ENCODE results near the gene S100PBP.

The S100PBP gene

DNA sequence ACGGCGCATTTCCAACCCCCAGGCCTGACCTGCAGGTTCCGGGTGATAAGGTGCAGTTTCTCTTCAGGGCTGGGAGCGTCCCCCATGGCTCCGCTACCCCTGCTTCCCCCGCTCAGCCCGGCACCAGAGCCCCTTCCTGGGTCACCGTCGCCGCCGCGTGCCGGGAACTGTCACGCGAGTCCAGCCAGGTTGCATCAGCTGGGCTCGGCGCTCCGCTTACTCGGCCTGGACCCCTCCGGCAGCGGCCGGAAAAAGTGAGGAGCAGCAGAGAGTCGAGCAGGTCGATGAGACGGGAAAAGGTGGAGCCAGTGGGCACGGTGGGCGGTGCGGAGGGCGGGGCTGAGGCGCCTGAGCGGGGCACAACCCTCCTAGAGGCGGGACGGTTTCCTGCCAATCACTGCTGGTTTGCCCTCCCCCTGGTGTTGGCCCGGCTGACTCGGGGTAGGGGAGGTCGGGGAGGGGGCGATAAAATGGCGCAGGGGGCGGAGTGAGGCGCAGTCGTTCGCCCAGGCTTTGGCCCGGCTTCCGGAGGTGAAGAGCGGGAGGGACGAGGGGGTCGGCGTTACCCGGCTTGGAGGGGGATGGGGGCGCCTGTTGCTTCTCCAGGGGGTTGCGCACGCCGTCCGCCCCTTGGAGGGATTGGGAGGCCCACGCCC is at the start of gene S100PBP, which contains the start of gene YARS1:
Gene S100PBP, plus strand, starts transcription at position 495 of the 656 bp plus-strand sequence. CDS start 8,447 bp downstream, outside the sequence.
Gene YARS1, minus strand, starts transcription at position 200 of the 656 bp plus-strand sequence. Its CDS starts 114 bp downstream, at position 86.
- DNase-seq = peak; percentile 98

DNA sequence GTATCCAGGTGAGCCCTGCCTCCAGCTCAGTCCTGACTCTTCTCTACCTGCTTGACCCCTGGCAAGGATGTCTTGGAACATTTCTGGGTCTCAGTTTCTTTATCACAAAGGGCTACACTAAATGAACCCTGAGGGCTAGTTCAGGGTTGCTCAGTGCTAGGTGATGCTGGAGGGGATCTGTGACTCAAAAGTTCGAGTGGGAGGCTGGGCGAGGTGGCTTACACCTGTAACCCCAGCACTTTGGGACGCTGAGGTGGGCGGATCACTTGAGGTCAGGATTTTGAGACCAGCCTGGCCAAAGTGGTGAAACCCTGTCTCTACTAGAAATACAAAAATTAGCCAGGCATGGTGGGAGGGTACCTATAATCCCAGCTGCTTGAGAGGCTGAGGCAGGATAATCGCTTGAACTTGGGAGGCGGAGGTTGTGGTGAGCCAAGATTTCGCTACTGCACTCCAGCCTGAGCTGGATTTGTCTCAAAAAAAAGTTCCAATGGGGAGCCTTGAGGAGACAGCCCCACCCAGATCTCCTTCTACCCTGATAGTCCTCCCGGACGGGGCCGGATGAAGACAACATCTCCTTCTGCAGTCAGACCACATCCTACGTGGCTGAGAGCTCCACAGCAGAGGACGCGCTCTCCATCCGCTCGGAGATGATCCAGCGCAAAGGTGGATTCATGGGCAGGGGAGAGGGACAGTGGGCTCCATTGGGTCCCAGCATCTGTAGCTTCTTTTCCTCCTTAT is 49.2 kb upstream of the S100PBP start:
- DNase-seq = no peak

DNA sequence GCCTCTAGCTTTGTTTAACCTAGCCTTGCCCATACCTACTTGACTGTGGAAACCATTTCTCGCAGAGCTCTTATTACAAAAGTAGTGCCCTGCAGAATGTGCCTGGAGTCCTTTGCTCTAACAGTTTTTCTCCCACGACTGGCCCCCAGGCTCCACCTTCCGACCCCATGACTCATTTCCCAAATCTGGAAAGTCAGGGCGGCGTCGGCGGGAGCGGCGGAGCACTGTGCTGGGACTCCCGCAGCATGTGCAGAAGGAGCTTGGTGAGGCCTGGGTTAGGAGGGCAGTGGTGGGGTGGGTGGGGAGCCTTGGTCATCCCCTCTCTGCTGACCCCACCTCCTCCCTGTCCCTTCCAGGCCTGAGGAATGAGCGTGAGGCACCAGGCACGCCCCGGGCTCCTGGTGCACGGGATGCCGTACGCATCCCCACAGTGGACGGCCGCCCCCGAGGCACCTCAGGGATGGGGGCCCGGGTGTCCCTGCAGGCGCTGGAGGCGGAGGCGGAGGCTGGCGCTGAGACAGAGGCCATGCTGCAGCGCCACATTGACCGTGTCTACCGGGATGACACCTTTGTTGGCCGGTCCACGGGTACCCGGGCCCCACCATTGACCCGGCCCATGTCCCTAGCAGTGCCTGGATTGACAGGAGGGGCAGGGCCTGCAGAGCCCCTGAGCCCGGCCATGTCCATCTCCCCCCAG is 47.8 kb upstream of the S100PBP start:
- DNase-seq = no peak

DNA sequence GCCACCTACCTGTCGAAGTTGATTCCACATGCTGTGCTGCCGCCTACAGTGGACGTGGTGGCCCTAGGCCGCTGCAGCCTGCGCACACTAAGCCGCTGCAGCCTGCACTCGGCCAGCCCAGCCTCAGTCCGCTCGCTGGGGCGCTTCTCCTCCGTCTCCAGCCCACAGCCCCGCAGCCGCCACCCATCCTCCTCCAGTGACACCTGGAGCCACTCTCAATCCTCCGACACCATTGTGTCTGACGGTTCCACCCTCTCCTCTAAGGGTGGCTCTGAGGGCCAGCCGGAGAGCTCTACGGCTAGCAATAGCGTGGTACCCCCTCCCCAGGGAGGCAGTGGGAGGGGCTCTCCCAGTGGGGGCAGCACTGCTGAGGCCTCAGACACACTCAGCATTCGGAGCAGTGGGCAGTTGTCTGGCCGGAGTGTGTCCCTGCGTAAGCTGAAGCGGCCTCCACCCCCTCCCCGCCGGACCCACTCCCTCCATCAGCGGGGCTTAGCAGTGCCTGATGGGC is 47.2 kb upstream of the S100PBP start:
- DNase-seq = no peak

DNA sequence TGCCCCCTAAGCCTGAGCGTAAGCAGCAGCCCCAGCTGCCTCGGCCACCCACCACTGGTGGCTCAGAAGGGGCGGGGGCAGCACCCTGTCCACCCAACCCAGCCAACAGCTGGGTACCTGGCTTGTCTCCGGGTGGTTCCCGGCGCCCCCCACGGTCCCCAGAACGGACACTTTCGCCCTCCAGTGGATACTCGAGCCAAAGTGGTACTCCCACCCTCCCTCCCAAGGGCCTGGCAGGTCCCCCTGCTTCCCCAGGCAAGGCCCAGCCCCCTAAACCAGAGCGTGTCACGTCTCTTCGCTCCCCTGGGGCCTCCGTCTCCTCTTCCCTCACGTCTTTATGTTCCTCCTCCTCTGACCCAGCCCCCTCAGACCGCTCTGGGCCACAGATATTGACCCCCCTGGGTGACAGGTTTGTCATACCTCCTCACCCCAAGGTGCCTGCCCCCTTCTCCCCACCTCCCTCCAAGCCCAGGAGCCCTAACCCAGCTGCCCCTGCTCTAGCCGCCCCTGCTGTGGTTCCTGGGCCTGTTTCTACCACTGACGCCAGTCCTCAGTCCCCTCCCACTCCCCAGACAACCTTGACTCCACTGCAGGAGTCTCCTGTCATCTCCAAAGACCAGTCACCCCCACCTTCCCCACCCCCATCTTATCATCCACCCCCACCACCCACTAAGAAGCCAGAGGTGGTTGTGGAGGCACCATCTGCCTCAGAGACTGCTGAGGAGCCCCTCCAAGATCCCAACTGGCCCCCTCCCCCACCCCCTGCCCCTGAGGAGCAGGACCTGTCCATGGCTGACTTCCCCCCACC is 46.5 kb upstream of the S100PBP start:
- no peak for DNase-seq

DNA sequence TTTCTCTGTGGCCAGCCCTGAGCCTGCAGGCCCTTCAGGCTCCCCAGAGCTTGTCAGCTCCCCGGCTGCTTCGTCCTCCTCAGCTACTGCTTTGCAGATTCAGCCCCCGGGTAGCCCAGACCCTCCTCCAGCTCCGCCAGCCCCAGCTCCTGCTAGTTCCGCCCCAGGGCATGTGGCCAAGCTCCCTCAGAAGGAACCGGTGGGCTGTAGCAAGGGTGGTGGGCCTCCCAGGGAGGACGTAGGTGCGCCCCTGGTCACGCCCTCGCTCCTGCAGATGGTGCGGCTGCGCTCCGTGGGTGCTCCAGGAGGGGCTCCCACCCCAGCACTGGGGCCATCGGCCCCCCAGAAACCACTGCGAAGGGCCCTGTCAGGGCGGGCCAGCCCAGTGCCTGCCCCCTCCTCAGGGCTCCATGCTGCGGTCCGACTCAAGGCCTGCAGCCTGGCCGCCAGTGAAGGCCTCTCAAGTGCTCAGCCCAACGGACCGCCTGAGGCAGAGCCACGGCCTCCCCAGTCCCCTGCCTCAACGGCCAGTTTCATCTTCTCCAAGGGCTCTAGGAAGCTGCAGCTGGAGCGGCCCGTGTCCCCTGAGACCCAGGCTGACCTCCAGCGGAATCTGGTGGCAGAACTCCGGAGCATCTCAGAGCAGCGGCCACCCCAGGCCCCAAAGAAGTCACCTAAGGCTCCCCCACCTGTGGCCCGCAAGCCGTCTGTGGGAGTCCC is 45.7 kb upstream of the S100PBP start:
- DNase-seq = no peak

DNA sequence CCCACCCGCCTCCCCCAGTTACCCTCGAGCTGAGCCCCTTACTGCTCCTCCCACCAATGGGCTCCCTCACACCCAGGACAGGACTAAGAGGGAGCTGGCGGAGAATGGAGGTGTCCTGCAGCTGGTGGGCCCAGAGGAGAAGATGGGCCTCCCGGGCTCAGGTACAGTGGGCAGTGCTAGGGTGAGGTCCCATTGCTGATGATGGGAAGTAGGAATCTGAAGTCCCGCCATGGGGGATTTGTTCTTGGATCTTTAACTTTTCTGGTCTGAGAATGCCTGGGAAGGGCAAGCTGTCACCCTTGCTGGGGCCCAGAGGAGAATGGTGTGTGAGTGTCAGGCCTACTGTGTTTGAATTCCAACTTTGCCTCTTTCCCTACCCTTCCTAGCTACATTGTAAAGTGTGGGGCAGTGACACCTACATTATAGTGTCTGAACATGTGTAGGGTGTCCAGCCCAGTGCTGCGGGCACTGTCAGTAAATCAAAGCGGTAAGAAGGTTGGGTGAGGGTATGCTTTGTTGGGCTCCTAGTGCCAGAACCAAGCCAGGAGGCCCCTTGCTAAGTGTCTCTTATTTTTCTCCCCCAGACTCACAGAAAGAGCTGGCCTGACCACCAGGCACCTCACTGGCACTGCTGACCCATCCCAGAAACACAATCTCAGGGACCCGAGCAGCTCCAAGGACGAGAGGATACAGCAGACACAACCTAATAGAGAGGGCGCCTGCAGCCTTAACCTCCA is 45.0 kb upstream of the S100PBP start:
- DNase-seq = no peak

DNA sequence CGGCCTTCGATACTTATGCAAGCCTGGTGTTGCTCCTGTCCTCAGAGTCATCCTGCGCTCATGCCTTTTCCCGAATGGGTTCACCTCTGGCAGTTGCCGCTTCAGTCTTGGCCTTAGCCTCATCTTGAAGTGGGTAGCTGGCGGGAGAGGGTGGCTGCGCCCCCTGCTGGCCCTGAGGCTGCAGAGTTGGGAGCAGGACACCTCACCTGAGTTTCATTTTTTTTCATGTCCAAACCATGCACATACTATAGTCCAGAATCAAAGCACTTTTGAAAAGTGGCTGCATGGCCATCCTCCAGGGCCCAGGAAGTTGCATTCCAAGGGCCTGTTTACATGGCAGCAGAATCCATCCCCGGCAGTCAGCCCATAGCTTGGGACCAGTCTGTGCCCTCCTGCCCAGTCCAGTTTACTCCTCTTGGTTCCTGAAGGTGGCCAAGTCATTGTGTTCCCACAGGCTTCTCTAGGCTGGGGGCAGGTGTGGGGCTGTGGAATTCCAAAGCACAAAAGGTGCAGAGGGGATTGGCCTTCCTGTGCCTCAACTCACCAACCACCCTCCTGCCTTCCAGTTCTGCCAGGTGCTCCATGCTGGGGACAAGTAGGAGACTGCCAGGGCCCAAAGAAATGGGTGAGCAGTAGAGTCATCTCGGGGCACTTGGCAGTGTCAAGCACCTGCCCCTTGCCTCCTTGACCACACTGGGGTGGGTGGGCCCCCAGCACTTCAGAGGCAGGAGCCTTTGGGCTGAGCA is 44.3 kb upstream of the S100PBP start:
- DNase-seq = peak; percentile 44

DNA sequence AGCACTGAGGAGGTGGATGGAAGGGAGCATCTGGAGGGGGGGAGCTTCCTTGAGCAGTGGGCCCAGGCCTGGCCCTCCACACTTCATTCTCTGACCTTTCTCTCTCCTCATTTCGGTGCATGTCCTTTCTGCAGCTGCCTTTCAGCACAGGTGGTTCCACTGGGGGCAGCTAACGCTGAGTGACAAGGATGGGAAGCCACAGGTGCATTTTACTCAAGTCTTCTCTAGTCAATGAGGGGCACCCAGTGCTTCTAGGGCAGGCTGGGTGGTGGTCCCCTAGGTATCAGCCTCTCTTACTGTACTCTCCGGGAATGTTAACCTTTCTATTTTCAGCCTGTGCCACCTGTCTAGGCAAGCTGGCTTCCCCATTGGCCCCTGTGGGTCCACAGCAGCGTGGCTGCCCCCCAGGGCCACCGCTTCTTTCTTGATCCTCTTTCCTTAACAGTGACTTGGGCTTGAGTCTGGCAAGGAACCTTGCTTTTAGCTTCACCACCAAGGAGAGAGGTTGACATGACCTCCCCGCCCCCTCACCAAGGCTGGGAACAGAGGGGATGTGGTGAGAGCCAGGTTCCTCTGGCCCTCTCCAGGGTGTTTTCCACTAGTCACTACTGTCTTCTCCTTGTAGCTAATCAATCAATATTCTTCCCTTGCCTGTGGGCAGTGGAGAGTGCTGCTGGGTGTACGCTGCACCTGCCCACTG is 43.5 kb upstream of the S100PBP start:
- no peak for DNase-seq

DNA sequence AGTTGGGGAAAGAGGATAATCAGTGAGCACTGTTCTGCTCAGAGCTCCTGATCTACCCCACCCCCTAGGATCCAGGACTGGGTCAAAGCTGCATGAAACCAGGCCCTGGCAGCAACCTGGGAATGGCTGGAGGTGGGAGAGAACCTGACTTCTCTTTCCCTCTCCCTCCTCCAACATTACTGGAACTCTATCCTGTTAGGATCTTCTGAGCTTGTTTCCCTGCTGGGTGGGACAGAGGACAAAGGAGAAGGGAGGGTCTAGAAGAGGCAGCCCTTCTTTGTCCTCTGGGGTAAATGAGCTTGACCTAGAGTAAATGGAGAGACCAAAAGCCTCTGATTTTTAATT is 43.0 kb upstream of the S100PBP start:
- DNase-seq = no peak

DNA sequence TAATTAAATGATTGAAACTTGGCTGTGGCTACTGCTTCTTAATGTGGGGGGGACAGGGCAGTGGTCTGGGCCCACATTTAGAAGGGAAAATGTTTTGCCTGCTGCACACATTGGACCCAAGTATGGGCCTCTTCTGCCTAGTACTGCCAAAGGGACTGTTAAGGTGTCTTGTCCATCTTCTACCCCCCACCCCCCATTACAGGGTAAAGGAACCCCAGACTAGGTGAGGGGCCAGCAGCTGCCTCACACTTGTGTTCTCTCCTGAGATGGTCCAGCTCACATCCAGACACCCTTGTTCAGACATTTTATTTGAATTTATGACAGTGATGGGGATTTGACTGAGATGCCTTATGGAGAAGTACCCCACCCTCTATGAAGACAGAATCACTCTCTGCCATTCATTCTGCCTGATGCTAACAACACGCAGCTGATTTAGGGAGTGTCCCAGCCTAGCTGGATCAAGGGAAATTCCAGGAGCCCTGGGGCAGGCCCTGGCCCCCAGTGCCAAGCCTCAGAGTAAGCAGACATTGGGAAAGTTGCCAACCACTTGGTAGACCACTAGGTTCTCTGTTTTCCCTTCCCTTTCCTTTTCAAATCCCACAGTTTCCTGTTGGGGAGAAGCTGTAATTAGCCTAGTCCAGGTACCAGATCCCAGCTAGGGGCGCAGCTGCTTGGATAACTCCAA is 42.4 kb upstream of the S100PBP start:
- DNase-seq = peak; percentile 29

DNA sequence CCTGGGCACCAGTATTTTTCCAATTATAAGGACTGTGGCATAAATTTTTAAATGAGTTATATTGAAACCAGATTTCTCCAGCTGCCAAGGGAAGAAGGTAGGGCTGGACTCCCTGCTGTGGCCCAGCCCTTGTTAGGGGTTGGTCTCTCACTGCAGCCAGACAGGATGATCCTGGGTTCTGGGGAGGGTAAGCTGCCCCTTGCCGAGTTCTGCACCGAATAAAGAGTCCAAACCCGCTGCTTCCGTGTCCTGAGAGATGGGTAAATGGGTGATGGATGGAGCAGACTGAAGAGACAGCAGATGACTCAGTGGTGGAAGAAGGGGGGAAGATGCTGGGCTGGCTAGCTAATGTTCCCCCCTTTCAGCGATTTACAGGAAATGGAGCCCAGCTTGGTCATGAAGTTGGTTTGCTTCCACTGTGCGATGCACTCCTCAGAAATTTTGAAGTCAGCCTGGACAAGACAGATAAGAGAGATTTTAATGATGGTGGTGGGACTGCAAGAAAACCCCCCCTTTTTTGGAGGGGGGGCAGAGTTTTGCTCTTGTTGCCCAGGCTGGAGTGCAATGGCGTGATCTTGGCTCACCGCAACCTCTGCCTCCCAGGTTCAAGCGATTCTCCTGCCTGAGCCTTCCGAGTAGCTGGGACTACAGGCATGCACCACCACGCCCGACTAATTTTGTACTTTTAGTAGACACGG is 41.7 kb upstream of the S100PBP start:
- no peak for DNase-seq

DNA sequence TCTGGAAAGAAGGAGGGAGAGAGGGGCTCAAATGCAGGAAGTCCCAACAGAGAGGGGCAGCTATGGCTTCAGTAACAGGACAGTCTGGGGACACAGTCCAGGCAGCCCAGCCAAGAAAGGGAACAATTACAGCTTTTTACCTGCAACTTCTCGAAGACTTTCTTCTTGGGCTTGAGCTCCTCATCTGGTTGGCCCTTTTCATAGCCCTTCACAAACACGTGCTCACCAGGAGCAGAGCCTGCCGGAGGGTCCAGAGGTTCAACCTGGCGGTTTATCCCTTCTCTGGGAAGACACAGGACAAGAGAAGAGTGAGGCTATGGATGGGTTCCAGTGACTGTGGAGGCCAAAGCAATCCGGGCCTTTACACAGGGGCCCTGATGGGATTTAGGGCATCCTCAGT is 38.2 kb upstream of the S100PBP start:
- no peak for DNase-seq

DNA sequence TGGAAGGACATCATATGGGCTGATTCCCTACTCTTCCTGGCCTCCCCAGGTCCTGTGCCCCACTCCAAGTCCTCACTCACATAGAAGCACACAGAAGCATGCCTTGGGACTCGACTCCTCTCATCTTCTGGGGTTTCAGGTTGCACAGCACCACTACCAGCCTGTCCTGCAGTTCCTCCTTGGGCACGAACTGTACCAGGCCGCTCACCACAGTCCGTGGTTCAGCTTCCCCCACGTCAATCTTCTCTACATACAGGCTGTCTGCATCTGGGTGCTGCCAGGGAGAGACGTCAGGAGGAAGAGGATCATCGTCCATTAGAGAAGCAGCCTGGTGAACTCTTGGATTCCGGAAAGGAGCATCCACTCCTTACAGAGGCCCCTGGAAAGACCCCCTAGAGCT is 37.4 kb upstream of the S100PBP start:
- DNase-seq = no peak

DNA sequence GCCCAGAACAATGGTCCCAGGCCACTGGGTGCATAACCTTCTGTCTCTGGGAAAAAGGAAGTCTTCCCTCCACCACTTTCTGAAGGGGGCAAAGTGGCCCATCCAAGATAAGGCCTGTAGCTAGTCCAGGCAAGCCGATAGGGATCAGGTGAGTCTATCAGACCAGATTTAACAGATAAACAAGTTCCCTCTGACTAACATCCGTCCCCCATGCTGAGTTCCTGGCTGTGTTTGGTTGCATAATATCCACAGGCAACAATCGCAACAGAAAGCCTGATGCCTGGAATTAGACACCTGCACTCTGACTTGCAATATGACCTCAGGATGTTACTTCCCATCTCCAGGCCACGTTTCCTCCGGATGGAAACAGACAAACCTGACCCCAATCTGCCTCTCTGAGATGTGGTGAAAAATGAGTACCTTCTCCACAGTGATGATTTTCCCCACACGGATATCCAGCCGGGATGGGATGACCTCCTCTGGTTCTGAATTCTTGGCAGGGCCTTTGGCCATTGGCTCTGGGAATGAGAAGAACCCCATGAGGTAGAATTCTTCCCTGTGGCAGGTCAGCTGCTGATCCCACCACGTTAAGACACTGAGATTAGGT is 36.7 kb upstream of the S100PBP start:
- no peak for DNase-seq

DNA sequence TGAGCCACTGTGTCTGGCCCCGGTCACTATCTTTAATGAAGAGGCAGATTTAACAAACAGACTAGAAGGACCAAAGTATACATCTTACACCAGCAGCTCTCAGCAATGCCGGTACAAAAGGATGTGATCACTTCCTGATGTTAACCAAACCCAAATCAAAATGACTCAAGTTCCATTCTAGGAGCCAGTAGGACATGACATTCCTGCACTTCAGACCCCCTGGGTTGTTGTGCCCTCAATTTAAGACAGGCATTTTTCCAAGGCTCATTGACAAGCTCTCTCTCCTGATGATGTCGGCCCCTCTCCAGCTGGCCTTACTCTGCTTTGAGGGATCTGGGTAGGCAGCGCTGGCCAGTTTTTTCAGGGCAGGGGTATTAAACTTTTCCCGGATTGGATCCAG is 35.4 kb upstream of the S100PBP start:
- no peak for DNase-seq

DNA sequence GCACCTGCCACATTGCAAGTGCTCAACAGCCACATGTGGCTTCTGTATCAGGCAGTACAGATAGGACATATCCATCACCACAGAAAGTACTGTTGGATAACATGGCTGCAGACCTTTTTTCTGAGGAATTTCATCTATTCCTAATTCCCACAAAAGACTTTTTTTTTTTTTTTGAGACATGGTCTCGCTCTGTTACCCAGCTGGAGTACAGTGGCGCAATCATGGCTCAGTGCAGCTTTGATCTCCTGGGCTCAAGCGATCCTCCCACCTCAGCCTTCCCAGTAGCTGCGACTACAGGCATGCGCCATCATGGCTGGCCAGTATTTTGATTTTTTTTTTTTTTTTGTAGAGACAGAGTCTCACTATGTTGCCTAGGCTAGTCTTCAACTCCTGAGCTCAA is 33.6 kb upstream of the S100PBP start:
- DNase-seq = no peak

DNA sequence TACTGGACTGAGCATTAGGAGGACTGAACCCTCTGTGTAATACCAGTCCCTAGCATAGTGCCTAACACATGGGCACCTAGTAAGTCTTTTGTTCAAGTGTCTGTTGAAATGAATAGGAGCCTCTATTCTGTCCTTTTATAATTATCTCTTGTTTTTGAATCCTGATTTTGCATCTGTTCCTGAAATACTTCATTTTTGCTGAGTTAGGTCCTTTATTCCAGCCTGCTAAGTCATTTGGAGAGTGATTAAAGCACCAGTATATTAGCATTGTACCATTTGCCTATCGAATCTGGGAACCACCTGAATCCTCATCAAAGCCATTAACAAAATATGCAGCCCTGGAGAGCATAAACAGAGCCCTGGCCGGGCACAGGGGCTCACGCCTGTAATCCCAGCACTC is 32.6 kb upstream of the S100PBP start:
- DNase-seq = no peak

Measured in DMS79 (cell line).